Kidney epithelial cell (primary cell): Measurements from ENCODE around the gene KNOP1. TPM values are rescaled to one million over a fixed set of nuclear protein-coding genes. Genes with fewer than 3 reads are reported as not detected.

Experiments used
- DNase-seq: peaks from one replicate; pipeline ENCODE4 v3.0.0-alpha.2; 2010; ENCODE audit warnings: low read depth
- H3K27me3 ChIP-seq: 2 replicates; pipeline ENCODE4 v1.6.0; 2011; ENCODE audit warnings: low read length; ENCODE audit not compliant: control insufficient read depth, insufficient read depth
- H3K36me3 ChIP-seq: 2 replicates; pipeline ENCODE4 v1.5.1; 2011; ENCODE audit warnings: low read length; ENCODE audit not compliant: control insufficient read depth, insufficient read depth
- H3K4me3 ChIP-seq: 2 replicates; pipeline ENCODE4 v1.5.1; 2011; ENCODE audit warnings: low read depth, mild to moderate bottlenecking, control low read depth, low read length
- total RNA-seq: library from RNA; depleted of rRNA; stranded (reverse); fragments of >200 nt; gene quantifications from 2 replicates; pipeline ENCODE4 v1.2.3, GENCODE V29; 2015
- TF ChIP-seq, protein P1 (sequence below): IDR thresholded peaks from 2 replicates; pipeline ENCODE4 v1.5.1; 2011; ENCODE audit warnings: mild to moderate bottlenecking, moderate library complexity, low read length, control low read depth, inconsistent platforms; ENCODE audit not compliant: insufficient read depth, poor library complexity, severe bottlenecking

KNOP1 gene
- total RNA-seq, 1 donor from 2014 or later: 32.8 TPM

GRCh38 chr16:19712418-19713058 is 5.5 kb downstream of the KNOP1 start:
- peaks cover 2% of the 10 kb centered on the region for H3K36me3 ChIP-seq
- H3K27me3 ChIP-seq: no peaks in the 10 kb centered on the region
- DNase-seq: no peak
- TF ChIP-seq, protein P1, sequence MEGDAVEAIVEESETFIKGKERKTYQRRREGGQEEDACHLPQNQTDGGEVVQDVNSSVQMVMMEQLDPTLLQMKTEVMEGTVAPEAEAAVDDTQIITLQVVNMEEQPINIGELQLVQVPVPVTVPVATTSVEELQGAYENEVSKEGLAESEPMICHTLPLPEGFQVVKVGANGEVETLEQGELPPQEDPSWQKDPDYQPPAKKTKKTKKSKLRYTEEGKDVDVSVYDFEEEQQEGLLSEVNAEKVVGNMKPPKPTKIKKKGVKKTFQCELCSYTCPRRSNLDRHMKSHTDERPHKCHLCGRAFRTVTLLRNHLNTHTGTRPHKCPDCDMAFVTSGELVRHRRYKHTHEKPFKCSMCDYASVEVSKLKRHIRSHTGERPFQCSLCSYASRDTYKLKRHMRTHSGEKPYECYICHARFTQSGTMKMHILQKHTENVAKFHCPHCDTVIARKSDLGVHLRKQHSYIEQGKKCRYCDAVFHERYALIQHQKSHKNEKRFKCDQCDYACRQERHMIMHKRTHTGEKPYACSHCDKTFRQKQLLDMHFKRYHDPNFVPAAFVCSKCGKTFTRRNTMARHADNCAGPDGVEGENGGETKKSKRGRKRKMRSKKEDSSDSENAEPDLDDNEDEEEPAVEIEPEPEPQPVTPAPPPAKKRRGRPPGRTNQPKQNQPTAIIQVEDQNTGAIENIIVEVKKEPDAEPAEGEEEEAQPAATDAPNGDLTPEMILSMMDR: no peak
- no peak overlapping the region for H3K4me3 ChIP-seq

GRCh38 chr16:19711643-19712042 is 6.4 kb downstream of the KNOP1 start:
- TF ChIP-seq, protein P1: no peak
- DNase-seq: no peak
- Histone ChIP-seq H3K4me3 (no peak overlapping the region), H3K27me3 (no peaks in the 10 kb centered on the region), H3K36me3 (peaks cover 2% of the 10 kb centered on the region)

- TF ChIP-seq, protein P1: no peak
- Histone ChIP-seq H3K36me3 (peaks cover 2% of the 10 kb centered on the region), H3K27me3 (no peaks in the 10 kb centered on the region), H3K4me3 (no peak overlapping the region)
- DNase-seq: no peak
Measured at GRCh38 chr16:19710991-19711545, 7.0 kb downstream of the KNOP1 start.

- DNase-seq: no peak
- TF ChIP-seq, protein P1: no peak
- Histone ChIP-seq H3K27me3 (no peaks in the 10 kb centered on the region), H3K4me3 (no peak overlapping the region), H3K36me3 (peaks cover 2% of the 10 kb centered on the region)
Measured at GRCh38 chr16:19710191-19710908, 7.7 kb downstream of the KNOP1 start.

DNA sequence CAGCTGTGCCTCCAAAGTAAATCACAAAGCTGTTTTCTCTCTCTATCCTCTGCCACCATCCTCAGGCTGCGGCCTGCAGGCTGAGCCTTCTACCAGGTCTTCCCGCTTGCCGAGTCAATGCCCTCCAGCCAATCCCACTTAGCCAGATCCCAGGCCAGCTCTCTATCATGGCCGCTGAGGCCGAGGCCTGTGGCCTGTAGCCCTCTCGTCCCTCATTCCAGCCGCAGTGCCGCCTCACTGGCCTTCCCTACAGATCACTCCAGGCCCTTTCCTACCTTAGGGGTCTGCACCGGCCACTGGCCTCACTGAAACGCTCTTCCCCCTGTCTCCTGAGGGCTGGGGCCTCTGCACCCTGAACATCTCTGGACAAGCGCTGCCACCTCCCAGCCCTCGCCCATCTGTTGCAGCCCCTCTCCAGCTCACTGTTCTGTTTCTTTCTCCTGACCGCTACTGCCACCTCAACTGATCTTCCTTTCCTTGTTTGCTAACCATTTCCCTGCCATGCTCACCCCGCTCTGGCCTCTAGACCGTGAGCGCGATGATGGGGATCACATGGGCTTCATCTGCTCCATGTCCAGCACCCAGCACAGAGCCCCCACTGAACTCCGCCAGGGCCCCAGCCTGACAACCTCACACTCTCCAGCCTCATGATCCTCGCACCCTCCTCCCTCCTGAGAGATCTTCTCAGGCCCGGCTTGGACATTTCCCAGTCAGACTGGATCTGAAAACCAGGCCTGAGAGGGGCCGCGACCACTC is 8.5 kb downstream of the KNOP1 start:
- TF ChIP-seq, protein P1: no peak
- H3K27me3 ChIP-seq: no peaks in the 10 kb centered on the region
- H3K36me3 ChIP-seq: peaks cover 4% of the 10 kb centered on the region
- no peak overlapping the region for H3K4me3 ChIP-seq
- no peak for DNase-seq
